ENCODE measurements around the gene BTD.

BTD gene

GRCh38 chr3:15637131-15637951, 35.8 kb downstream of the BTD start:
- no peak for DNase-seq

GRCh38 chr3:15638193-15638890, 36.8 kb downstream of the BTD start:
- no peak for DNase-seq

GRCh38 chr3:15638891-15639262, 37.3 kb downstream of the BTD start:
- no peak for DNase-seq

GRCh38 chr3:15645246-15645645, 43.7 kb downstream of the BTD start:
- DNase-seq: no peak

GRCh38 chr3:15645740-15646501, 44.4 kb downstream of the BTD start:
- DNase-seq: peak; percentile 82

- peak; percentile 91 for DNase-seq
Measured at GRCh38 chr3:15646851-15647511, 45.4 kb downstream of the BTD start.

- no peak for DNase-seq
Measured at GRCh38 chr3:15647611-15648167, 46.1 kb downstream of the BTD start.

- DNase-seq: no peak
Measured at GRCh38 chr3:15649341-15649740, 47.8 kb downstream of the BTD start.

- DNase-seq: no peak
Measured at GRCh38 chr3:15649858-15650257, 48.3 kb downstream of the BTD start.

GRCh38 chr3:15651396-15651795, 49.9 kb downstream of the BTD start:
- no peak for DNase-seq

- DNase-seq: no peak
Measured at GRCh38 chr3:15653321-15653720, 51.8 kb downstream of the BTD start.

GRCh38 chr3:15654127-15654526, 52.6 kb downstream of the BTD start:
- no peak for DNase-seq

- DNase-seq: no peak
Measured at GRCh38 chr3:15654891-15655290, 53.3 kb downstream of the BTD start.

- DNase-seq: no peak
Measured at GRCh38 chr3:15656342-15656741, 54.8 kb downstream of the BTD start.

GRCh38 chr3:15657016-15657415, 55.5 kb downstream of the BTD start:
- no peak for DNase-seq

- no peak for DNase-seq
Measured at GRCh38 chr3:15659254-15659975, 57.9 kb downstream of the BTD start.

- DNase-seq: no peak
Measured at GRCh38 chr3:15660055-15660935, 58.8 kb downstream of the BTD start.

- no peak for DNase-seq
Measured at GRCh38 chr3:15664144-15664543, 62.6 kb downstream of the BTD start.

- DNase-seq: no peak
Measured at GRCh38 chr3:15665510-15666150, 64.1 kb downstream of the BTD start.

- DNase-seq: no peak
Measured at GRCh38 chr3:15666277-15666676, 64.7 kb downstream of the BTD start.

GRCh38 chr3:15667484-15667883, 65.9 kb downstream of the BTD start:
- no peak for DNase-seq
